GM18861 (cell line): ENCODE measurements around the gene MCUR1.

ENCODE experiments used
- ATAC-seq: cut with Tn5 transposase; IDR thresholded peaks from one replicate; pipeline ENCODE4 v1.9.1; 2021; ENCODE audit not compliant: unreplicated experiment

Gene MCUR1

DNA sequence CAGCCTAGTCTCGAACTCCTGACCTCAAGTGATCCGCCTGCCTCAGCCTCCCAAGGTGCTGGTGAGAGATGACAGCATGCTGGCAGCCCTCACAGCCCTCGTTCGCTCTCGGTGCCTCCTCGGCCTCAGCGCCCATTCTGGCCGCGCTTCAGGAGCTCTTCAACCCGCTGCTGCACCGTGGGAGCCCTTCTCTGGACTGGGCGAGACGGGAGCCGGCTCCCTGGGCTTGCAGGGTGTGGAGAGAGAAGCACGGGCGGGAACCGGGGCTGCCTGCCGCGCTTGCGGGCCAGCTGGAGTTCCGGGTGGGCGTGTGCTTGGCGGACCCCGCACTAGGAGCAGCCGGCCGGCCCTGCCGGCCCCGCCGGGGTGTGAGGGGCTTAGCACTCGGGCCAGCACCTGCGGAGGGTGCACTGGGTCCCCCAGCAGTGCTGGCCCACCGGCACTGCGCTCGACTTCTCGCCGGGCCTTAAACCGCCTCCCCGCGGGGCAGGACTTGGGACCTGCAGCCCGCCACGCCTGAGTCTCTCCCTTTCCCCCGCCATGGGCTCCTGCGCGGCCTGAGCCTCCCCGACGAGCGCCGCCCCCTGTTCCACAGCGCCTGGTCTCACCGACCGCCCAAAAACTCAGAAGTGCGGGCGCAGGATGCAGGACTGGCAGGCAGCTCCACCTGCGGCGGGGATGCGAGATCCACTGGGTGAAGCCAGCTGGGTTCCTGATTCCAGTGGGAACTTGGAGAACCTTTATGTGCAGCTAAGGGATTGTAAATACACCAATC, 71.2 kb downstream of the MCUR1 start:
- ATAC-seq, result no peak

DNA sequence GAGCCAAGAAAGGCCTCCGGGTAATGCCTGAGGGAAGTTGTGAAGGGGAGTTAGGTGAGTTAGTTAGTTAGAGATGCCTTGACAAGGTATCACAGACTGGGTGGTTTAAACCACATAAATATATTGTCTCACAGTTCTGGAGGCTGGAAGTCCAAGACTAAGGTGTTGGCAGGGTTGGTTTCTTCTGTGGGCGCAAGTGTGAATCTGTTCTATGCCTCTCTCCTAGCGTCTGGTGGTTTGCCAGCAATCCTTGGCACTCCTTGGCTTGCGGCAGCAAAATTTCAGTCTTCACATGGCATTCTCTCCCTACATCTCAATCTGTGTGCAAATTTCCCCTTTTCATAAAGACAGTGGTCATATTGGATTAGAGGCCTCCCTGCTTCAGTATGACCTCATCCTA, 73.0 kb downstream of the MCUR1 start:
- no peak for ATAC-seq
